Mucosa of descending colon (tissue), 3 donors: ENCODE measurements around the gene FGGY. TPM values are rescaled to one million over a fixed set of nuclear protein-coding genes. Genes with fewer than 3 reads are reported as not detected.
A peak's percentile ranks its signal among the peaks of the same experiment; 100 is the strongest.

Experiments used
- ATAC-seq: fragments of 200-7000 bp; cut with Tn5 transposase; one replicate; pipeline ENCODE4 v1.9.1; 2020; ENCODE audit warnings: mild to moderate bottlenecking, moderate library complexity
- DNase-seq, 3 donors: peaks; one replicate each; pipeline ENCODE4 v3.0.0-alpha.2; 2020
- H3K36me3 ChIP-seq: fragments of 200-600 bp; one replicate; pipeline ENCODE4 v1.8.0; 2021; ENCODE audit warnings: low read depth, mild to moderate bottlenecking
- H3K4me1 ChIP-seq: fragments of 200-600 bp; one replicate; pipeline ENCODE4 v1.8.0; 2021; ENCODE audit warnings: low read depth, mild to moderate bottlenecking
- H3K4me3 ChIP-seq: fragments of 200-600 bp; one replicate; pipeline ENCODE4 v1.8.0; 2021; ENCODE audit warnings: mild to moderate bottlenecking
- H3K9me3 ChIP-seq: fragments of 200-600 bp; one replicate; pipeline ENCODE4 v1.8.0; 2021; ENCODE audit warnings: mild to moderate bottlenecking
- intact Hi-C, 2 donors: fragments of 100-400 bp; cut with DNase I in 1 of 2; cut with micrococcal nuclease in 1 of 2; formaldehyde crosslinking; loops; one replicate each; pipeline versions ENCODE4 v1.11.0 to v1.11.1; 2022; cut with DNase I, micrococcal nuclease
- total RNA-seq, 3 donors: library from RNA; stranded (reverse); fragmentation: NEBNext Ultra II Directional in 2 of 3; extraction: Animal tissue kit (Norgen Biotek cat#: 25700) in 2 of 3; gene quantifications; one replicate each; pipeline versions ENCODE4 v1.2.1 to v1.2.4, GENCODE V29; 2021 to 2023
- TF ChIP-seq, protein P1 (sequence below): fragments of 200-600 bp; IDR thresholded peaks from one replicate; pipeline ENCODE4 v1.8.0; 2022; ENCODE audit warnings: antibody characterized with exemption, mild to moderate bottlenecking
- donor health status: DM: no; HTN: no; CAD: no; lungs with moderate emphysema.
- donor health status: DM: no; HTN: no; CAD: no.
- donor health status: DM: no; HTN: yes; CAD: no.

The FGGY gene
- total RNA-seq, 3 donors from 2014 or later, result 25.2 to 38.3 (median 36.6) TPM

DNA sequence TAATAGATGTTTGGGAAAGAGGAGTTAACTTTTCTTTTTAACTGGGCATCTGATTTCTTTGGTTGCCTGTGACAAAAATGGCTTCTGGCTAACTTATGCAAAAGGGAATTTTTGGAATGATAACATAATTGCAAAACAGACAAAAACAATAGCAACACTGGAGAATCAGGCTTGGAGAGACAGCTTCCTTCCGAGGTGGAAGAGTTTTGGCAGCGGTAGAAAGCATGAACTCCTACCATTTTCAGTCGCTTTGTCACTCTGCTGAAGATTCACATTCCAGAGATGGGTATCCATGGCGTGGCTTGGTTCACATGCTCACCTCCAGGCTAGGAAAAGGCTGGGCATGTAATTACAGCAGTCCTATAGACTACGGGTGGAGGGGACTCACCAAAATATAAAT is 17.2 kb upstream of the FGGY start:
- intact Hi-C loops, result no loop called here
- H3K4me3 ChIP-seq, result no peak overlapping the region
- TF ChIP-seq, protein P1, sequence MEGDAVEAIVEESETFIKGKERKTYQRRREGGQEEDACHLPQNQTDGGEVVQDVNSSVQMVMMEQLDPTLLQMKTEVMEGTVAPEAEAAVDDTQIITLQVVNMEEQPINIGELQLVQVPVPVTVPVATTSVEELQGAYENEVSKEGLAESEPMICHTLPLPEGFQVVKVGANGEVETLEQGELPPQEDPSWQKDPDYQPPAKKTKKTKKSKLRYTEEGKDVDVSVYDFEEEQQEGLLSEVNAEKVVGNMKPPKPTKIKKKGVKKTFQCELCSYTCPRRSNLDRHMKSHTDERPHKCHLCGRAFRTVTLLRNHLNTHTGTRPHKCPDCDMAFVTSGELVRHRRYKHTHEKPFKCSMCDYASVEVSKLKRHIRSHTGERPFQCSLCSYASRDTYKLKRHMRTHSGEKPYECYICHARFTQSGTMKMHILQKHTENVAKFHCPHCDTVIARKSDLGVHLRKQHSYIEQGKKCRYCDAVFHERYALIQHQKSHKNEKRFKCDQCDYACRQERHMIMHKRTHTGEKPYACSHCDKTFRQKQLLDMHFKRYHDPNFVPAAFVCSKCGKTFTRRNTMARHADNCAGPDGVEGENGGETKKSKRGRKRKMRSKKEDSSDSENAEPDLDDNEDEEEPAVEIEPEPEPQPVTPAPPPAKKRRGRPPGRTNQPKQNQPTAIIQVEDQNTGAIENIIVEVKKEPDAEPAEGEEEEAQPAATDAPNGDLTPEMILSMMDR, result no peak
- DNase-seq (no peak), ATAC-seq (no peak)
- H3K9me3 ChIP-seq, result no peaks in the 10 kb centered on the region
- H3K4me1 ChIP-seq, result no peaks in the 10 kb centered on the region
- H3K36me3 ChIP-seq, result no peaks in the 10 kb centered on the region

DNA sequence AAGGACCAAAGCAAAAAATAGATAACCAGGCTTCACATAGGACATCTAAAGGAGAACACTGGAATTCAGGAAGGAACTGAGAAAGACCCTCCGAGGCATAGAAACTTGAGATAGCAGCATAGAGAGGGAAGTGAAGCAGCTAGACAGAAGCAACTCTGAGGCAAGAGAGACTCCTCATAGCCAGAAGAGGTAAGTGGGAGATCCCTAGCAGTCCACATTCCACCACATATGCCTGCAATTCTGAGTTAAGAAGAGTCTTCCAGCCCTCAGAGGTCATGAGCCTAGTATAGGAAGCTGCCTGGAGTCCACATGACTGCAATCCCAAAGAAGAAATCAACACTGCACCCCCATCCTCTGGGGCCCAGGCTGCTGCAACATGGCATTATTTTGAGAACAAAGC is 13.9 kb upstream of the FGGY start:
- TF ChIP-seq, protein P1, result no peak
- no peaks in the 10 kb centered on the region for H3K4me1 ChIP-seq
- H3K36me3 ChIP-seq, result no peaks in the 10 kb centered on the region
- intact Hi-C loops, result no loop called here
- DNase-seq (no peak), ATAC-seq (no peak)
- H3K9me3 ChIP-seq, result no peaks in the 10 kb centered on the region
- H3K4me3 ChIP-seq, result no peak overlapping the region

DNA sequence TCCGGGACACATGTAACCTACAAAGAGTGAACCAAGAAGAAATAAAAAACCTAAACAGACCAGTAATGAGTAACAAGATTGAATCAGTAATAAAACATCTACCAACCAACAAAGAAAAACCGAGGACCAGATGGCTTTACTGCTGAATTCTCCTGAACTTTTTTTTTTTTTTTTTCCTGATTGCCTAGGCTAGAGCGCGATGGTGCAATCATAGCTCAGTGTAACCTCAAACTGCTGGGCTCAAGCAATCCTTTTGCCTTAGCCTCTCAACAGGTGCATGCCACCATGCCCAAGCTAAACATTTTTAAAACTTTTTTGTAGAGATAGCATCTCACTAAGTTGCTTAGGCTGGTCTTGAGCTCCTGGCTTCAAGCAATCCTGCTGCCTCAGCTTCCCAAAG is 11.2 kb upstream of the FGGY start:
- no peak for DNase-seq
- H3K9me3 ChIP-seq, result no peaks in the 10 kb centered on the region
- TF ChIP-seq, protein P1, result no peak
- peak; percentile 58 for ATAC-seq
- H3K36me3 ChIP-seq, result no peaks in the 10 kb centered on the region
- intact Hi-C loops, result no loop called here
- H3K4me3 ChIP-seq, result no peak overlapping the region
- H3K4me1 ChIP-seq, result no peaks in the 10 kb centered on the region

DNA sequence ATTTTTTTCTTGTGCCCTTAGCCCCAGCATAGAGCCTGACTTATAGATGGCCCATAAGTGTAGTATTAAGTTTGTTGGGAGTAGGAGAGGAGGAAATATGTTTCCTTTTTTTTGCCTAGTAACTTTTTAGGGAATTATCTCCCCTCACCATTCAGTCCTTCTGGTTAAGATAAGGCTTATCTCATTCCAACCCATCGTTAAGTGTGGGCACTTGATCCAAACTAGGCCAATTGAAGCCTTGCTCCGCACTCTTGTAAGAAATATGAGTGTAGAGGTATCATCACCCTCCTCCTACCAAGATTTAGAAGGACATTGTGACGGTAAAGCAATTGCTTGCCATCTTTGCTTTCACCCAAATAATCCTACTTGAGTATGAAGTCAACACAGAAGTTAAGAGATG is 8.8 kb upstream of the FGGY start:
- Histone ChIP-seq H3K36me3 (no peaks in the 10 kb centered on the region), H3K4me1 (no peaks in the 10 kb centered on the region), H3K4me3 (no peak overlapping the region), H3K9me3 (no peaks in the 10 kb centered on the region)
- DNase-seq (no peak), ATAC-seq (no peak)
- intact Hi-C loops, result no loop called here
- TF ChIP-seq, protein P1, result no peak

DNA sequence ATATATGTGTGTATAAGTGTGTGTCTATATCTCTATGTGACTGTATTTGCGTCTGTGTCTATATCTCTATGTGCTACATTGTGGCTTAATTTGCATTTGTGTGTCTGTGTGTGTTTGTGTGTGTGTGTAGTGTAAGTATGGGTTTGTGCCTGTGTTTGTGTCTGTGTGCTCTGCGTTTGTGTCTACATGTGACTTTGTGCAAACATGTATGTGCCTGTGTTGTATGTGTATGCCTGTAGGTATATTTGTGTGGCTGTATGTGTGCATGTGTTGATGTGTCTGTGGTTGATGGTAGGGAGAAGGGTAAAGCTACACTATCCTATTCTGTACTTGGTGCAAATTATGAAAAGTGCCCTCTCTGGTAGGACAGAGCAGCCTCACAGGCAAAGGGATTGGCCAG is 7.3 kb upstream of the FGGY start:
- TF ChIP-seq, protein P1, result no peak
- intact Hi-C loops, result no loop called here
- ATAC-seq (no peak), DNase-seq (no peak)
- Histone ChIP-seq H3K9me3 (no peaks in the 10 kb centered on the region), H3K36me3 (no peaks in the 10 kb centered on the region), H3K4me3 (no peak overlapping the region), H3K4me1 (no peaks in the 10 kb centered on the region)
